NCI-H1694 (cell line): ENCODE data around the gene PTPRO.

Source experiments
- DNase-seq: peaks from one replicate; lab custom pipeline; 2025; lab: John Stamatoyannopoulos, UW

Gene PTPRO

DNA sequence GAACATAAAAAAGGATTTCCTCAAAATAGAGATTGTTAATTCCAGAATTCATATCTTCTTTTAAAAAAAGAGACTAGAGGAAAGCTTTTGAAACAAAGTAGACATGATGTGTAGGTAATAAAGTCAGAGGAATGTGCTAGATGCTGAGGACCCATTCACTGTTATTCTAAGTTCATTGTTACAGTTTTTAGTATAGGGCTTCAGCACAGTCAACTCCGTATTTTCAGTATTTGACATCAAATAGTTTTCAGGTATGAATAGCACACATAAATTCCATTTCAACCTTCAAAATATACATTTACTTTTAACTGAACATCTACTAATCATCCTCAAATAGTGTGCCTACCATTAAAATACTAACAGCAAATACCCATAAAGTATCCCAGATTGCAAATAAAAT is 239.1 kb downstream of the PTPRO start:
- no peak for DNase-seq

DNA sequence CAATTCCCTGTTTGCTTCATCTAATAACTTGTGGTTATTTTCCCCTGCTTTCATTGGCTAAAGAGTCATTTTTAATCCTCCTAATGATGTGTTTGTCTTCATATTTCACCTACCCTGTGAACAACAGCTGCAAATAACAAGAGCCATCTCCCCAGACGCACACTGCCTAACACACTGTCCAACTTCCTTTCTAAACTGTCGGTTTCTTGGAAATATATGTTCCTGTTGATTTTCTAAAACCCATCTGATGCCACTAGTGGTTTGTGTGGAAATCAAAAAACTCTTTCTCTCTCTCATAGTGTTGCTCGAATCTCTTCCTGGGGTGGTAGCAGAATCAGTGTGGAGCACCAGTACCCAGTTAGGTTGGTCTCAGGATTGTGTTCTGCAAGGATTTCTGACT is 240.0 kb downstream of the PTPRO start:
- DNase-seq: no peak

- DNase-seq: no peak
Measured at GRCh38 chr12:15563663-15564062, 241.4 kb downstream of the PTPRO start.

DNA sequence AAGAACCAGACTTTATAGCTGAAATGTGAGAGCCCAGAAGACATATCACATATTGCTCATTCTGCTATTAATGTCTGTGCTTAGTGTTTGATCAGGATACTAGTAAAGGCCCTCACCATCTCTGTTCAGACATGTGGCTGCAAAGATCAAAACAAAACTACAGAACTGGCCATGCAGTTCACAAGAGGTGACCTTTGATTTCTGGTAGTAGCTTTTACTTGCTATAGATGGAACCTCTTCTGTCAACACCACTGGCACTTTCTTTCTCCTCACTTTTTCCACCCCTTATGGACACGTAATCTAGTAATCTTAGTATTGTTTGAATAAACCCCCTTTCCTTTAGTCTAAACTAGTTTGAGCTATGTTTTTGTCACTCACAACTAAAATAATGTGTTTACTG is 252.0 kb downstream of the PTPRO start:
- DNase-seq: no peak

DNA sequence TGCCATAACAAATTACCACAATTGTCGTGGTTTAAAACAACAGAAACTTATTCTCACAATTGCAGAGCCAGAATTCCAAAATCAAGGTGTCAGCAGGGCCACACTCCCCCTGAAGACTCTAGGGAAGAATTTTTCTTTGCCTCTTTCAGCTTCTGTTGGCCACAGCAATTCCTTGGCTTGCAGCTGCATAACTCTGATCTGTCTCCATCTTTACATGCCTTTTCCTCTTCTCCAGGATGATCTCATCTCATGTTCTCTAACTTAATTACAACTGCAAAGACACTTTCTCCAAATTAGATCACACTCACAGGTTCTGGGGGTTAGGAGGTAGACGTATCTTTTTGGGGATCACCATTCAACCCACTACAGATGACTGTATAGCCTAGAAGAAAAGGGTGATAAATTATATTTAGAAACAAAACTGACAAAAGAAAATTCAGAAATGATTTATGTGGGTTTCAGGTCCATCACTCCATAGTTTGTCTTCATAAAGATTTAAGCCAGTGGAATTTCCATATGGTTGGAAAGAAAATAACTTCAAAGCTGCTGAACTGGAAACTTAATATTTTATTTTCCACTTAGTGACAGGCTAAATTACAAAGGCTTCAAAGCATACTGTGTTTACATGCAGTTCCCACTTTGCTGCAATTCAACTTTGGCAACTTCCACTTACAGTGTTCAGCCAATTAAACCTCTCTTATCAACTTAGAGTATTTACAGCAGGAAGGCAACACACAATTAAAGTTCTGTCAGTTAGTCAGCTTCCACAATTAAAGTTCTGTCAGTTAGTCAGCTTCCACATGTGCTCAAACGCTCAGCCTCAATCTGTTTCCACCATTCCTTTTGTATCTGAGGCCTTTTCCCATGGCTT is 253.6 kb downstream of the PTPRO start:
- DNase-seq: no peak

- no peak for DNase-seq
Measured at GRCh38 chr12:15580431-15580830, 258.1 kb downstream of the PTPRO start.

DNA sequence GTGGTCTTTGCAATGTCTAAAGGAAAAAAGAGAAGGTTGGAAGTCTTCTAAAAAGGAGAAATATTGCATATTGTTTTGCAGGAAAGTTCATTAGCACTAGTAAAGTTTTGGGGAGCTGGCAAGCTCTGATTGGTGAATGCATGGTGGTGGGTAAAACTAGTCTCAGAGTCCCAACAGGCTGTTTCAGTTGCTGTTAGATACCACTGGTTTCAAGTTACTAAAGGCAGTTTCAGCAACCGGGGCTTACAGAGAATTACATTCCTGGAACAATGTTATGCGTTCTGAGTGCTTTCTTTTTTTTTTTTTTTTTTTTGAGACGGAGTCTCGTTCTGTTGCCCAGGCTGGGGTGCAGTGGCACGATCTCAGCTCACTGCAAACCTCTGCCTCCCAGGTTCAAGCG is 258.7 kb downstream of the PTPRO start:
- DNase-seq: no peak

DNA sequence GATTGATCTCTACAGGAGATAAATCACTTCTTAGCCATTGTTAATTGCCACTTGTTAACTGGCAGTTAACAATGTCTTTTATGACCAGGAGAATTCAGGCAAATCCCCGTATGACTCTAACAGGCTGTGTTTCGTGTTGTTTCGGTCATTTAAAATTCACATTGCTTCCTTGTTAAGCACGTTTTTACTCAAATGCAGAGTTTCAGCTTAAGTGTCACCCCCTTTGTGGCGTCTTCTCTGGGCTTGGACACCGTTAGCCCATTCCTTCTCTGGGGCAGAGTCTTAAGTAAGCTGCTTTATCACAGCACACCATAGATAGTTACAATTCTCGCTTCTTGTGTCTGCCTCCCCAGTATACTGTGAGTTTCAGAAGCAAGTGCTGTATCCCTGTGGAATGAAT is 261.5 kb downstream of the PTPRO start:
- no peak for DNase-seq

DNA sequence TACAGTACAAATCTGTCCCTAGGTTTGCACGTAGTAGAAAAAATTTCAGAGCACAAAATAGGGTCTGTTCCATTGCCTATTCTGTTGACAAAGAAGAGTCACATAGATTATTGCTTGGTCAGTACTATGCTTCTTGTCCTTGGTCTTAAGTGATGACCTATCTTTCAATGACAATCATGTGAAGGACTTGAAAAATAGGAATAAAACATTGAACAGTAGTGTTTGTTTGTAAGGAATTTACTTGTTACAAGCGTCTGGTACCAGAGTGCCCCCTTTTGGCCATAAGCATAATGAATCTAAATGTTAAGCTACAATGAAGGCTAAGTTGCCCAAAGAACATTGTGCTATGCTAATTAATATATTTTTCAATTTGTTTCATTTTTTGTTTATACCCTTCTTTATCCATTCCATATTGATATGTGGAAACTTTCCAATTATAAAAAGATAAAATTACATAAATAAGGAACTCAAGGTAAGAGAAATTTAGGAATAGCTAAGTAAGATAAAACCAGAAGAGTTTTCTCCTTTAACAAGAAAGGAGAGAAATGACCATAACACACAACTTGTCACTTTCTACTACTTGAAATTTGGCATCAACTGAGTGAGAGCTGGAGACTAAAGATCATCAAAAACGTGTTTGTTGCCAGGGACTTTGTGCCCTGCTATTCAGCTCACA is 262.2 kb downstream of the PTPRO start:
- peak; percentile 51 for DNase-seq

- no peak for DNase-seq
Measured at GRCh38 chr12:15589328-15590032, 267.2 kb downstream of the PTPRO start.

- DNase-seq: peak; percentile 89
Measured at GRCh38 chr12:15590180-15590826, 268.0 kb downstream of the PTPRO start.

DNA sequence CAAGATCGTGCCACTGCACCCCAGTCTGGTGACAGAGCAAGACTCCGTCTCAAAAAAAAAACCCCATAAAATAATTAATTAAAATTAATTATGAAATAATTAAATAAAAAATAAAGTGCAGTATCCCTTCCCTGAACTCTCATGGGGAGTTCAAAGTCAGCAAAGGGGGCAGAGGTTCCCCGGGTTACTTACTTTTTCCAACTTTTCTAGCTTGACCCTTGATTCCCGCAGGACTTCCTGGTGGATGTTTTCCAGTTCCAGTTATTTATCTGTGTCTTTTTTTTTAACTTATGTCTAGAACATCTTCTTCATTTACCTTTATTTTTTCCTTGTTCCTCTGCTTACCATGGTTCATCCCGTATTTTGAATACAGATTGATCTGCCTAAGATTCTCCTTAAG is 269.5 kb downstream of the PTPRO start:
- no peak for DNase-seq

DNA sequence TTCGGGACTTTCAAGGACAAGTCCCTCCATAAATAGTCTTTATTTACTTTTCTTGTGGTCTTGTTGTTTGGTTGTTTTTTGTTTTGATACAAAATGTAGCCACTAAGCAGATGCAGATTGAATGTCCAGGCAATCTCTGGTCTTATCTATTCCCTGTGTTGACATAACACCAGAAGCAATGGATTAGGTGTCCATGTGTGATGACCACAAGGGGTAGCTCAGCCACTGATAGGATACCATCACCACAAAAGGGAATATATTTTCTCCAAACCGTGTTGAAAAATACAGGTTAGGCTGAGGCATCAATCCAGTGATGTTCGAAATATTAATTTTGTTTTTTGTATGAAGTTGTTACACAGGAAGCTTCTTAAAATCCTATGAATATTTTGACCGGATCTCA is 270.6 kb downstream of the PTPRO start:
- no peak for DNase-seq

- no peak for DNase-seq
Measured at GRCh38 chr12:15596174-15596573, 273.9 kb downstream of the PTPRO start.

- no peak for DNase-seq
Measured at GRCh38 chr12:15597125-15597830, 275.0 kb downstream of the PTPRO start.

DNA sequence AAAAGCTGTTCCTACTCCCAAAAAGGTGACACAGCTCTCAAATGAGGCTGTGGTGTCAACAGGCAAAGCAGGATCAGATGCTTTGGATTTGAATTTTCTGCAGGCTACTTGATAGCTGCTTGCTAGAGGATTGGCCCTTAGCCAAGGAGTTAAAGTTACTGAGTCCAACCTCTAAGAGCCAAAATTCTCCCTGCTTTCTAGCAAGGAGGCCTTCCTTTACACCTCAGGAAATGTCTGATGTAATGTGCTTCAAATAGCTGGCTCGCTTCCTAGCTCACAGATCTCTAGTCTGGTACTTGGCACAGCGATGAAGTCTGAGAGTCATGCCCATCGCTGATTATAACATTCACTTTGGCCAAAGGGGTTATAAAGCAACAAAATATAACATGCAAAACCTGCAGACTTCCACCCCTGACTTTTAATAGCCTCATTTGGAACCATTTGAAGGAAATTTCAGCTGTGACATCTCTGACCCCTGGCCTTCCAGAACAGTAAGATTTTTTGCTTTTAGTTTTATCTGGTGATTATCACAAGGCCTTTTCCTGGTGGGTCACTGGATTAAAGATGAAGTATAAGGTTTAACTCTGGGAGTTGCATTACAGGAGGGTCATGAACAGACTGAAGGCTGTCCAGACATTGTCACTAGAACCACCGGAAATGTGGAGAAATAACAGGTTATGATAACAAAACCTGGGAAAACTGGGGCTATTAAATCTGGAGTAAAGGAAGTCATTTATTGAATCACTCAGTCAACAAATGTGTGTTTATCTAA is 277.1 kb downstream of the PTPRO start:
- no peak for DNase-seq

DNA sequence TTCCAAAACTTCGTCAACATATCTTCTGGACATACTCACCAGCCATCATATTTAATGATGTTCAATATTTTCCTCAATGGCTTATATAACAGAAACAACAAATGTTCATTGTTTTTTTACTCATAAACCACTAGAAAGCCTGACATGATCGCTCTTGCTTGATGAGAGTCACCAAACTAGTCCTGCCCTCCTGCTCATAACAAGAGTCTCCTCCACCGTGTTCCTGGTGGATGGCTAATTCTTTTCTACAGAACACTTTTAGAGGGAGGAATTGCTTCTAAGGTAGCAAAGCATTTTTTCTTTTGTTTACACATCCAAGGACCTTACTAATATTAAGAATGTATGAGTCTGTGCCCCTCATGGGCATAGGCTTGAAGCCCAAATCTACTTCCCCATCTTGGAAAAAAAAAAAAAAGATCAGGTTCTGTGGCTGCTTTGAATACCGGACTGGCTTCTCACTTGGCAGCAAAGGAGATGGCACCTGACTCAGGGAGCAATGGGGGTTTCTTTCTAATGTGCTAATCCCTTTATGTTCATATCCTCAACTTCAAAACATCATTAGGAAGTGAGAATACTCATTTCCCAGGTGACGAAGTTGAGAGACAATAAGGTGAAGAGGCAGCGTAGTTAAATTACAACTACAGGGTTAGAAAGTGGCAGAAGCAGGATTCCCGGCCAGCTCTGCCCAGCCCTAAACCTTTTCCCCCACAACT is 278.1 kb downstream of the PTPRO start:
- DNase-seq: no peak

- DNase-seq: no peak
Measured at GRCh38 chr12:15601210-15601800, 279.0 kb downstream of the PTPRO start.

DNA sequence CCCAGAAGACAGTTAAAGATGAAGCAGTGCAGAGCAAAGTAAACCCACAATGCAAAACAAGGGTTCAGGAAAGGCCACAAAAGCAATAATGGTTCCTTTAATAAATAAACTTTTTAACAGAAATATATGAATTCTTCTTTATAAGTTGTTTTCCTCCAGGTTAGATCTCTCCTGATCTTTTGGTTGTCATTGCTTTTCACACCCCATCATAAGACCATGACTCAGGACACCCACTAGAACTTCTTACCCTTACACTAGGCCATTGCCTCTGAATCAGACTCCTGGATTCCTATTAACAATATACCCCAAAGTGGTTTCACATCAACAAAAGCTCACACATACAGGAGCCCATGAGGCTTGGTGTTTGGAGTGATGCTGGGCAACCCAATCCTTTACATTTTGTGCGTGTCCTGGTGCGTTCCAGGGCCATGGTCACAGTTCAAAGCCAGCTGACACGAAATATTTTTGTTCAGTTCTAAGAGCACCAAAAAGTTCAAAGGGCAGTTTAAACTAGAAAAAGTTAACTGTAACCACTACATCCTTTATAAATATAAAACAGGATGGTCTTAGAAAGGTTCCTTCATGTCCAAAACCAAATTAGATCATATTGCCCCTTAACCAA is 279.9 kb downstream of the PTPRO start:
- DNase-seq: no peak
